Transverse colon (tissue), 4 donors: ENCODE measurements around the gene LRP1-AS. TPM values are rescaled to one million over a fixed set of nuclear protein-coding genes. Genes with fewer than 3 reads are reported as not detected.
A peak's percentile ranks its signal among the peaks of the same experiment; 100 is the strongest.

Source experiments
- DNase-seq: peaks from one replicate; pipeline ENCODE4 v3.0.0-alpha.2; 2019
- H3K27ac ChIP-seq, 4 donors: fragments of 200-600 bp; sonication (generic); 2 replicates each; pipeline ENCODE4 v1.5.1; 2016 to 2018; ENCODE audit warnings: inconsistent platforms in 4 of 4
- H3K27me3 ChIP-seq: fragments of 200-600 bp; sonication (generic); 2 replicates; pipeline ENCODE4 v1.5.1; 2017; ENCODE audit warnings: inconsistent platforms
- H3K36me3 ChIP-seq, 4 donors: fragments of 200-600 bp; sonication (generic); 2 replicates each; pipeline ENCODE4 v1.5.1; 2017 to 2019; ENCODE audit warnings: inconsistent platforms in 4 of 4
- H3K4me1 ChIP-seq, 4 donors: fragments of 200-600 bp; sonication (generic); 2 replicates each; pipeline ENCODE4 v1.5.1; 2017 to 2020; ENCODE audit warnings: inconsistent platforms in 4 of 4
- H3K4me3 ChIP-seq, 4 donors: fragments of 200-600 bp; sonication (generic); 1 replicate in 1 of 4; 2 replicates in 3 of 4; pipeline versions ENCODE4 v1.5.1 to v1.6.1; 2017 to 2019; ENCODE audit warnings: inconsistent platforms in 4 of 4
- H3K9me3 ChIP-seq, 2 donors: fragments of 200-600 bp; sonication (generic); 2 replicates each; pipeline ENCODE4 v1.5.1; 2017 to 2019; ENCODE audit warnings: inconsistent platforms in 2 of 2
- EP300 ChIP-seq: sonication (generic); formaldehyde crosslinking; IDR thresholded peaks from one replicate; pipeline ENCODE4 v1.6.1; 2017; ENCODE audit warnings: antibody characterized with exemption, low read depth
- POLR2A ChIP-seq: fragments of 450-650 bp; IDR thresholded peaks from one replicate; pipeline ENCODE4 v1.6.1; 2016; ENCODE audit warnings: antibody characterized with exemption, mild to moderate bottlenecking, moderate library complexity
- POLR2AphosphoS5 ChIP-seq, 3 donors: sonication (generic); formaldehyde crosslinking; IDR thresholded peaks; one replicate each; pipeline ENCODE4 v1.6.1; 2016; ENCODE audit warnings: antibody characterized with exemption in 3 of 3
- WGBS, 2 donors: methylation state at CpG; one replicate each; pipeline ENCODE4 v1.1.5; 2018; ENCODE audit warnings: low coverage in 1 of 2; 5-methylcytosine and 5-hydroxymethylcytosine counted together
- in situ Hi-C, 4 donors: fragments of 200-750 bp; cut with MboI; loops; one replicate each; pipeline versions ENCODE4 v1.15.0 to v1.15.1; 2017; ENCODE audit warnings: low sequenced_read_pairs in 3 of 4, low pct_ligation_motif_present in 1 of 4, low pct_unique_long_range_greater_than_20kb in 1 of 4
- intact Hi-C: fragments of 100-400 bp; cut with DNase I; formaldehyde crosslinking; loops from one replicate; pipeline ENCODE4 v1.15.1; 2023; ENCODE audit warnings: low total_unique reads
- total RNA-seq, 4 donors: library from RNA; depleted of rRNA; stranded (reverse); fragments of >200 nt; gene quantifications; one replicate each; pipeline ENCODE4 v1.1.0, GENCODE V29; 2016
- TF ChIP-seq, protein P1 (sequence below), 5 experiments: fragments of 200-600 bp in 3 of 5; fragments of 450-650 bp in 2 of 5; sonication (generic) in 3 of 5; IDR thresholded peaks; 1 replicate in 2 of 5; 2 replicates in 3 of 5; pipeline ENCODE4 v1.5.1; 2016 to 2017; ENCODE audit warnings: antibody characterized with exemption in 5 of 5, inconsistent platforms in 3 of 5, mild to moderate bottlenecking in 2 of 5, moderate library complexity in 1 of 5

The LRP1-AS gene
- total RNA-seq, 4 donors from 2014 or later: not detected

DNA sequence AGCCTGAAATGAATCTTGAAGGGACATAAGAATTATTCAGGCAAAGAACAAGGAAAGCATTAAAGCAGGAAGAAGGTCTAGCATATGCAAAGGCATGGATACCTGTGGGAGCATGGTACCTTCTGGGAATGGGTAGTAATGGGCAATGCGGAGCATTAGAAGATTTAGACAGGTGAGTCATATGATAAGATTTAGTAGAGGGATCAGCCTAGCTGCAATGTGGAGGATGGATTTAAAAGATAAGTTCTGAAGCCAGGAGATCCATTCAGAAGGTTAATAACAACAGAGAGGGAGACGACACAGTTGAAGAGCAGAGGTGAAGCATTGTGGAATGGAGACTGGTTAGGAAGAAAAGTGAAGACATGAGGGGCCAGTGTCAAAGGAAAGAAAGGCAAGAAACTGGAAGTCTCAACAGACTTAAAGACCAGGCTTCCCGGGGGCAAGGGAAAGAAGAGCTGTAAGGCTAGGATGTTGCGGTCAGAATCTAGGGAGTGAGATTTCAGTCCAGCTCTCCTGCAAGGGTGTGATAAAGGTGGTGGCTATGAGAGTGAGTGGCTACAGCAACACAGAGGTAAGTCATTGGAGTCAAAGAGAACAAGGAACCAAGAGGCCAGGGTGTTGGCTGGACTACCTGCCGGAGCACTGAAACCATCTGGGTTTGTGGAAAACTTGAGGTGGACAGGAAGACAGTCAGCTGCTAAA, 30.7 kb downstream of the LRP1-AS start:
- in situ Hi-C loops: no loop called here
- 73 to 88% methylated on average over 4 to 5 of the region's 5 CpGs for WGBS, 2 donors
- no peak for TF ChIP-seq POLR2A
- TF ChIP-seq, protein P1, sequence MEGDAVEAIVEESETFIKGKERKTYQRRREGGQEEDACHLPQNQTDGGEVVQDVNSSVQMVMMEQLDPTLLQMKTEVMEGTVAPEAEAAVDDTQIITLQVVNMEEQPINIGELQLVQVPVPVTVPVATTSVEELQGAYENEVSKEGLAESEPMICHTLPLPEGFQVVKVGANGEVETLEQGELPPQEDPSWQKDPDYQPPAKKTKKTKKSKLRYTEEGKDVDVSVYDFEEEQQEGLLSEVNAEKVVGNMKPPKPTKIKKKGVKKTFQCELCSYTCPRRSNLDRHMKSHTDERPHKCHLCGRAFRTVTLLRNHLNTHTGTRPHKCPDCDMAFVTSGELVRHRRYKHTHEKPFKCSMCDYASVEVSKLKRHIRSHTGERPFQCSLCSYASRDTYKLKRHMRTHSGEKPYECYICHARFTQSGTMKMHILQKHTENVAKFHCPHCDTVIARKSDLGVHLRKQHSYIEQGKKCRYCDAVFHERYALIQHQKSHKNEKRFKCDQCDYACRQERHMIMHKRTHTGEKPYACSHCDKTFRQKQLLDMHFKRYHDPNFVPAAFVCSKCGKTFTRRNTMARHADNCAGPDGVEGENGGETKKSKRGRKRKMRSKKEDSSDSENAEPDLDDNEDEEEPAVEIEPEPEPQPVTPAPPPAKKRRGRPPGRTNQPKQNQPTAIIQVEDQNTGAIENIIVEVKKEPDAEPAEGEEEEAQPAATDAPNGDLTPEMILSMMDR (IDR thresholded peaks at IDR 0.05): no peak
- no peak for TF ChIP-seq EP300
- TF ChIP-seq POLR2AphosphoS5 (IDR thresholded peaks at IDR 0.05): no peak

DNA sequence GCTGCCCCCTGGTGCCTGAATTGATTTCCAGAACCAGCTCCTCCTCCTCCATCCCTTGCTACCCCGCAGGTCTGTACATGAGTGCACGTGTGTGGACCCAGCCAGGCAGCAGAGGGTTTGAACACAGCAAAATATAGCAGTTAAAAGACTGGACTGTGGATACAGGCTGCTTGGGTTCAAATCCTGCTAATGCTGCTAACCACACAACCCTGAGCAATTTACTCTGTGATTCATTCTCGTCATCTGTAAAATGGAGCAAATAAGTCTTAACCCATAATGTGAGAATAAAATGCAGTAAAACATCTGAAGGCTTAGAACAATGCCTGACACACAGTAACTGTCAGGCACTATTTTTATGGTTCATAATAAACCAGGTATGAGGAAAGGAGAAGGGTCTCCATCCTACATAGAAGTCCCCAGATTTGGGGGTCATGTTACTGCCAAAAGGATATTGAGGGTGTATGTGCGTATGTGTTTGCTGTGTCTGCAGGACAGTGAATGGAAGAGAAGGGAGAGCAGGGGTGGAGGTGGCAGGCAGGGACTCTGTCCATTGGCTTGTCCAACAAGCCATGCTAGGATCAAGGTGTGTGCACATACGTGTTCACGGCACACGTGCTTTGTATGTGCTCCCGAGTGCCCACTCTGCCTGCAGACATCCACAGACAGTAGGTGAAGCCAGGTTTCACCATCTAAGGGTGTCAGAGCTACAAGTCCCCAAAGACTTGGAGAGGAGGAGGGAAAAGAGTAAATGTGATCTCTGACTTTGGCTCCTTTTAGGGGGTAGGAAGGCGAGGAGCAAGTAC, 34.7 kb downstream of the LRP1-AS start:
- peaks cover 15 to 31% (median 24%) of the 10 kb centered on the region in 4 donors for H3K4me1 ChIP-seq
- H3K9me3 ChIP-seq: no peaks in the 10 kb centered on the region
- intact Hi-C loops: loop anchor here (5.0 kb wide), 1 partner anchor 40 kb away; no protein-coding TSS in a partner anchor
- H3K36me3 ChIP-seq: peaks cover 0 to 5% (median 0%) of the 10 kb centered on the region in 4 donors
- H3K27me3 ChIP-seq: no peaks in the 10 kb centered on the region
- in situ Hi-C loops: loop anchor here in 2 of 4 donors (5.0 kb wide), 2 partner anchors 40 to 45 kb away; no protein-coding TSS in a partner anchor
- peak overlapping the region in 3 of 4 donors; percentile 54 to 70 (median 55) for H3K4me3 ChIP-seq
- TF ChIP-seq POLR2AphosphoS5 (IDR thresholded peaks at IDR 0.05): no peak
- TF ChIP-seq, protein P1 (IDR thresholded peaks at IDR 0.05): peak in 2 of 5 experiments; percentile 78 to 82
- H3K27ac ChIP-seq: peak overlapping the region; percentile 96 to 99 (median 98)
- 58 to 86% methylated on average over 1 to 9 of the region's 9 CpGs for WGBS, 2 donors
- no peak for DNase-seq

More for the DNA sequence above, 30.7 kb downstream of the LRP1-AS start:
- Histone ChIP-seq H3K27ac (no peak overlapping the region), H3K4me3 (no peak overlapping the region), H3K9me3 (no peaks in the 10 kb centered on the region), H3K36me3 (no peaks in the 10 kb centered on the region), H3K4me1 (peaks cover 5 to 7% (median 5%) of the 10 kb centered on the region in 4 donors), H3K27me3 (no peaks in the 10 kb centered on the region)
- DNase-seq: no peak
- intact Hi-C loops: no loop called here

DNA sequence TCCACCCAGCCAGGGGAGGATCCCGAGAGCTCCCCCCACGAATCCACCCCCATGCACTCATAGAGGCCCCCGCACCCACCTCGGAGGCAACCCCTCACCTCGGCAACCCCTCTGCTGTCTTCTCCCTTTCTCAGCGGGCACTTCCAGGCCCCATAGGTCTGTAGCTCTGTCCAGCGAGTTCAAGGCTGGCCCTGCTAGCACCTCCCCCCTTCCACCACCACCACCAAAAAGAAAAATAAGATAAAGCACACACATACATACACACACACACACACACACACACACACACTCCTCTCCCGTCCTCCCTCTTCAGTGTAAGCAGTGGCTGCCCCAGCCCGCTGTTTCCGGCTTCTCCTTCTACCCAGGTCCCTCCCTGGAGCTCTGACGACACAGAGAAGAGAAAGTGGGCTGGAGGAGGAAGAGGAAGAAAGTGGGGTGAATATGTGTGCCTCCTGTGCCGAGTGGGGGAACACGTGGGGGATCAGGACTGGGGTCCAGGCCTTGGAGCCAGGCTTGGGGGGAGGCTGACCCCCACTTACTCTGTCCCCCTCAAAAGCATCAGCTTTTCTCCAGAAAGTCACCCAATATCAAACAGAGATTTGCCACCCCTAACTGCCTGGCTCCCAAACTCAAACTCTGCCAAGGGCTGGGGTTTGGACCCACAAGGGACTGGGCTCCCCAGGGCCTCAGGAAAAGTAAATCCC, 36.2 kb downstream of the LRP1-AS start, which contains the start of gene STAT6:
Gene STAT6 (minus strand): TSS at position 332 of the 704 bp plus-strand sequence. CDS start 3,084 bp downstream, outside the sequence.
- in situ Hi-C loops (loop anchor here in 2 of 4 donors (5.0 kb wide), 2 partner anchors 39 to 44 kb away; no protein-coding TSS in a partner anchor), intact Hi-C loops (loop anchor here (2.0 to 5.0 kb wide), 2 partner anchors 22 to 39 kb away; partner anchors contain the start of gene NAB2)
- H3K27ac ChIP-seq: peak within 1 kb of the TSS; percentile 96 to 99 (median 98)

More for the DNA sequence above, 36.2 kb downstream of the LRP1-AS start, which contains the start of gene STAT6:
- TF ChIP-seq POLR2AphosphoS5 (IDR thresholded peaks at IDR 0.05) (peak; percentile 66 to 74 (median 72)), EP300 (no peak), POLR2A (peak; percentile 96)
- TF ChIP-seq, protein P1 (IDR thresholded peaks at IDR 0.05): peak in 2 of 5 experiments; percentile 30 to 42
- H3K27me3 ChIP-seq: no peaks in the 10 kb centered on the region
- no peaks in the 10 kb centered on the region for H3K9me3 ChIP-seq
- peak within 1 kb of the TSS; percentile 54 to 82 (median 62) for H3K4me3 ChIP-seq
- peaks cover 0 to 17% (median 5%) of the 10 kb centered on the region in 4 donors for H3K36me3 ChIP-seq
- DNase-seq: peak; percentile 91
- WGBS, 2 donors: 0% methylated on average over 2 to 13 of the region's 13 CpGs
- H3K4me1 ChIP-seq: peaks cover 15 to 40% (median 28%) of the 10 kb centered on the region in 4 donors
